ENCODE data around the gene TENM3. TPM values are rescaled to one million over a fixed set of nuclear protein-coding genes. Genes with fewer than 3 reads are reported as not detected.

The TENM3 gene
- total and polyA plus RNA-seq, 10 of the 15 experiments (the other 5 are each of a cell fraction or from before 2014, with no cell fraction given) = 0.01 to 1.7 (median 0.08) TPM; not detected in 2

- Histone ChIP-seq H2AFZ (ENCODE audit: control insufficient read depth, low read depth, low read length) (no peak overlapping the region), H3K27me3 (replicated peaks in 1 of 2; ENCODE audit: control insufficient read depth in 2 of 2, insufficient read depth in 2 of 2, low read length in 1 of 2) (no peaks in the 10 kb centered on the region; a peak in 1 of 4 replicates), H3K27ac (ENCODE audit: control insufficient read depth, insufficient read depth) (no peak overlapping the region), H3K4me1 (ENCODE audit: control insufficient read depth, insufficient read depth, low read length) (no peaks in the 10 kb centered on the region; the same call in 1 of the 2 replicates), H4K20me1 (ENCODE audit: control insufficient read depth, insufficient read depth) (no peaks in the 10 kb centered on the region), H3K4me2 (ENCODE audit: control insufficient read depth, insufficient read depth) (no peak overlapping the region), H3K79me2 (ENCODE audit: control insufficient read depth, insufficient read depth, low read length) (no peaks in the 10 kb centered on the region), H3K9ac (ENCODE audit: control insufficient read depth, insufficient read depth, low read length) (no peak overlapping the region), H3K4me3 (no peak overlapping the region), H3K9me3 (replicated peaks; ENCODE audit: control insufficient read depth, insufficient read depth, low read length) (no peaks in the 10 kb centered on the region), H3K36me3 (ENCODE audit: control insufficient read depth in 2 of 2, insufficient read depth in 2 of 2, low read length in 1 of 2) (no peaks in the 10 kb centered on the region)
- no peak for DNase-seq (ENCODE audit: low read depth, low spot score)
- no peak for FAIRE-seq
- CTCF ChIA-PET = no interaction called here
- SMC1A ChIA-PET (ENCODE audit: uncharacterized antibody, unreplicated experiment) = no interaction called here
- no peak for TF ChIP-seq USF1 (IDR thresholded peaks at IDR 0.05; ENCODE audit: borderline replicate concordance, extremely low read length, insufficient read depth, low read depth, low read length)
- no peak for TF ChIP-seq ZBTB40 (IDR thresholded peaks at IDR 0.05; ENCODE audit: borderline replicate concordance)
- TF ChIP-seq CREB1 (IDR thresholded peaks at IDR 0.05; ENCODE audit: low read depth) = no peak
- 45% methylated on average over 3 of the region's 3 CpGs for WGBS (ENCODE audit: insufficient coverage, insufficient replicate concordance, low lambda C conversion rate, missing lambda C conversion rate)
- POLR2A ChIA-PET = no interaction called here
- ATAC-seq = no peak
- intact Hi-C loops (cut with micrococcal nuclease; ENCODE audit: unreplicated experiment) (no loop called here), in situ Hi-C loops (cut with MboI) (no loop called here)
- RAD21 ChIA-PET (ENCODE audit: unreplicated experiment) = no interaction called here
- BruUV-seq (replicated peaks) = no TSS peak
Observed at GRCh38 chr4:182653596-182653995, 410.4 kb downstream of the TENM3 start.

Data from GM12878 (cell line).